ENCODE data around the gene GABRR2.
"Not testable (repeated sequence)": the region's sequence is repeated elsewhere in the genome, so short reads cannot be mapped to it uniquely, and the experiment has no call there.

GABRR2 gene

DNA sequence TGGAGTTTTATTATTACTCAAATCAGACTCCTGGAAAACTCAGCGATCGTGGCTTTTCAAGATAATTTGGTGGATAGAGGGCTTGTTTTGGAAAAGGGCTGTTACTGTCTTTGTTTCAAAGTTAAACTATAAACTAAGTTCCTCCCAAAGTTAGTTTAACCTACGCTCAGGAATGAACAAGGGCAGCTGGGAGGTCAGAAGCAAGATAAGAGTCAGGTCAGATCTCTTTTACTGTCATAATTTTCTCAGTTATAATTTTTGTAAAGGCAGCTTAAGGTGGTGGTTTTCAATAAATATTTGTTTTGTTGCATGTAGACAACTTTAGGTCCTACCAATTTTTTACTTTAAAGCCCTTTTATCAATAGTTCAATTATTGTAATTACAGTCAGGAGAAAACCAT, 9.2 kb upstream of the GABRR2 start:
- DNase-seq (ENCODE audit: low read depth in 2 of 2): no peak

DNA sequence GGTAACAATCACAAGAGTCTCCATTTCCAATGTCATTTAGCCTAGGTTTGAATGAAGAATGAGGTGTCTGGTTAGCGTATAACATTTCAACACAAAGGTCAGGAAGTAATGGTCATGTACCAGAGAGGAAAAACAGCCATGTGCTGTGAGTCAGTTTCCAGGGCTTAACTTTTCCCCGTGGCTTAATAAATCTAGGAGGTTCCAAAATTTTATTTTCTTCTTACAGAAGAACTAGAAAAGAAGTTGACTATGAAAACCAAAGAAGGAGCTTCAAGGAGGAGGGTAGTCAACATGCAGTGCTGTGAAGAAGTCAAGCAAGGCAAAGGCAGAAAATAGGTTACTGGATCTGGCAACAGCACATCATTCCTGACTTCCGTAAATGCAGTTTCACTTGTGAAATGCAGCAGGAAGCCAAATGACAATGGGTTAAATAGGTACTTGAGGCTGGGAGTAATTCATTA, 8.4 kb upstream of the GABRR2 start:
- no peak for DNase-seq (ENCODE audit: low read depth in 2 of 2)

DNA sequence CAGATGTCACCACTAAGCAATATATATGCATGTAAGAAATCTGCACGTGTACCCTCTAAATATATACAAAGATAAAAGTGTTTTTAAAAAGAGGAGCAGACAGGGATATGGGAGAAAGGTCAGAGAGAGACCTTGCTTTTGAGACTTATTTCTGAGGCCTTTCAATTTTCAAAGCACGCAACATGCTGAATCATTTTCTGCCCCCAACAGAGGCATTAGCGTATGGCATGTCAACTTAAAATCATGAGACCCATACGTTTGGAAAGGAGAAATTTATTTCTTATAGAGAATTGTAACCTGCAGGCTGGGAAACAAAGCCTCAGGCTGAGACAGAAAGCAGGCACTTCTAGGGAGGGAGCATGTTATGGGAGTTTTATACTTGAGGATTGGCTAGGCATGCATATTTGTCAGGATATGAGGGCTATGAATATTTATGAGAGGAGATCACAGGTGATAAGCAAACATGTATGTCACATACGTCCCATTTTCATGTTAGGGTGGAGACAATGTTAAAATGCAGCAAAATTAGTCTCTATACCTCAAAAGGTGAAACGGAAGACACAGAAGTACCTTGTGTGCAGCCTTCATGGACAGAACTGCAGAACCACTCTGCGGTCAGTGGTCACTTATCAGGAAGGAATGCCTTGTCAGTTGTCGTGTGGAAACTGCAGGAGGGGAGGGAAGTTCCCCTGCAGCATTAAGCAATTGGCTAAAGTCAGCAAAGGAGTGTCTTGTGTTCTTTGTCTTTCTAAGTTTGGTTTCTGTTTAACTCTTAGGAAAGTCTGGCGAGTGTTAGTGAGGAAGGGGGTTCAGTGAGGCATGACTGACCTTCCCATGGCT, 6.3 kb upstream of the GABRR2 start:
- no peak for DNase-seq (ENCODE audit: low read depth in 2 of 2)

DNA sequence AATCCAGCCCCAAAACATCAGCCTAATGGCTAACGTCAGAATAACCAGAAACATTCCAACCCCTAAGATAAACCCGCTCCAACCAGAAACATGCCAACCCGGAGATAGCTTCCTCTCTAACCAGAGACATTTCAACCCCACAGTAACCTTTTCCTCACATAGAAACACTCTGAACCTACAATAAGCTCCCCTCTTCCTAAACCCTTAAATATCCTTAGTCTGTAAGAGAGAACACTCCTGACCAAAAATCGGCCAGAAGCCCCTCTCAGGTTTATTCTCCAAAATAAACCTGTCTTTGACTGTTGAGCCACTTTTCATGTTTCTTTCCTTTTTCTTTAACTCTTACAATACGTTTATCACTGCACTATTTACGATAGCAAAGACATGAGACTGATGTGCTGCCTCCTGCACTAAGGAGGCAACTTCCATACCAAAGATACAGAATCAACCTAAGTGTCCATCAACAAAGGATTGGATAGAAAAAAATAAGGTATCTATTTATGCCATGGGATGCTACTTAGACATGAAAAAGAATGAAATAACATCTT, 5.0 kb upstream of the GABRR2 start:
- DNase-seq (ENCODE audit: low read depth in 2 of 2): no peak

DNA sequence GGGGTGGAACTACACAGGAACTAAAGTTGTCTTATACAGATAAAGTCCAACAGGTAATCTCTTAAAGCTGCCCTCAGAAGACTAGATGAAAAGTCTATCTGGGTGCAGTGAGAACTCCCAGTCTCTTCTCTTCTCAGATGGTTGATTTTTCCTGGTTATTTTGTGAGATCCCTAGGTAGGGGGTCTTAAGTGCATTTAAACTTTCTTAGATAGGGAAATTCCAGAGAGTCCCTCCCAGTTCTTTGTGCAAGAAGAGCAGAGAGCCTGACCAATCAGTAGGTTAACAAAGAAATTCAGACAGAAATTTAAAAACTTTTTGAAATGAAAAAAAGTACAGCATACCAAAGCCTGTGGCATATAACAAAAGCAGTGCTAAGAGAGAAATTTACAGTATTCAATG, 2.0 kb upstream of the GABRR2 start:
- DNase-seq (ENCODE audit: low read depth in 2 of 2): no peak

DNA sequence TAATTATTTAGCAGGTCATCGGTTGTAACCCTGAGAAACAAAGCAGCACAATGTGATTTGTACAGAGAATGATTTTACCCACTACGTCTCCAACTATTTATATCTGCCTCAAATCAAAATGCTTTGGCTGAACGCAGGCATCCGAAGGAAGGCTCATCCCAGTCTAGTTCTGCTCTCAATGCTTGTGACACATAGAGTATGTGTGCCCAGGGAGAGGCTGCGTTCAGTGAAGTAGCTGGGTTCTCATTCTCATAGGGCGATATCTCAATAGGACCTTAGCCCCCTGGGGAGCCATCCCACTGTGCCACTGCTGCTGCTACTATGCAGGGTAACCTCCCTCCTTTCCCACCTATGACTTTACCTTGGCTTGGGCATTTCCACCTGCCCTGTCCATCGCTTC, 407 bp downstream of the GABRR2 start:
- DNase-seq (ENCODE audit: low read depth in 2 of 2): no peak

DNA sequence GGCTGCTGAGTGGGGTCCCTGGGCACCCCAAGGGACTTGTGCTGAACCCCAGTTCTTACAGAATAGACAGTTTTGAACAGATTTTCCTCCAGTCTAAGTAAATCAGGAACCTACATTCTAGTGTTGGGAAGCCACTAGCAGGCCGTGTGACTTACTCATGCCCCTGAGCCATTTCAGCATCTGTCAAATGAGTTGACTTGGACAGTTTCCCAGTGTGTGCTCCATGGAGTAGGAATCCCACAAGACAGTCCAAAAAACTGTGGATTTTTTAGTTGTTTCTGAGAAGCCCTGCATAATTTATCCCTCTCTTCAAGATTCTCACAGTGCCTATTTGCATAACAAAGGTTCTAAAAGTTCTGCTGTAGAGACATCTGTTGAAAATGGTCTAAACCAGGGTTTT, 2.1 kb downstream of the GABRR2 start:
- DNase-seq (ENCODE audit: low read depth in 2 of 2): no peak

DNA sequence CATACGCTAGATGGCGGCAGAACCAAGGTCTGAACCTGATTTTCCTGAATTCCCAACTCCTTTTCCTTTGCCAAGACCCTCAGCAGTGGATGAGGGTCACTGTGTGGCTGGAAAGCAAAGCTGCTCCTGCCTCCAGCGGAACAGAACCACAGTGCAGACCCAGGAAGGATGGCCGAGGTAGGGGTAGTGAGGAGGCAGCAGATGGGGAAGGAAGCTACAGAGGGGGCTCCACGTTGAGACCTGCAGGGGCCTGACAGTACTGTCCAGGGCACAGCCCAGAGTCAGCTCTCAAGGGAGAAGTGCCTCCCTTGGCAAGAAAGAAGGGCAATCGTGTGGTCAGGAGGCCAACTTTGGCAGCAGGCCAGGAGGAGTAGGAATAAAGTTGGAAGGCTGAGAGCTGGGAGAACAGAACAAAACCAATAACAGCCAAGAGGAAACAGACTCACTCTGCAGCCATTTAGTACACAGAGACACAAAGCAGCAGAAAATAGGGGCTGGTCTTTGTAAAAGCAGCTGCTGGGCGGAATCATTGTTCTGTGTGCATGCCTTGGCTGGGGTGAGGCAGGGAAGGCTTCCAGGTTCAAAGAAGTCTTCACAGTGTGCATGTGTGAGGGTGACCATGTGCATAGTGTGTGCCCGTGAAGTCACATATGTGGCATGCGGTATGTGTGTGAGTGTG, 3.1 kb downstream of the GABRR2 start:
- DNase-seq (ENCODE audit: low read depth in 2 of 2): no peak

DNA sequence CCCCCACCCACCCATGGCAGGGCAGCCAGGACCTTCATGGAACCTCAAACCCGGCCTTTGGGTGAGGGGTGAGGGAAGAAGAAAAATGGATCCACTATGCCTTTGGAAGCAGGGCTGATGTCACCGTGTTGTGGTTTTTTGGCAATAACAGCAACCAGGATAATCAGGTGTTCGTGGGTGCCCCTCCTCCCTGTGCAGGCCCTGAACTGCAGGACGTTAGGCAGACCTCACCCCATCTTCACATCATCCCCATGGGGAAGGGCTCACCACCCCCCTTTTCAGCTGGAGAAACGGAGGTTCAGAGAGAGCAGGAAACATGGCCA, 3.6 kb downstream of the GABRR2 start:
- no peak for DNase-seq (ENCODE audit: low read depth in 2 of 2)

DNA sequence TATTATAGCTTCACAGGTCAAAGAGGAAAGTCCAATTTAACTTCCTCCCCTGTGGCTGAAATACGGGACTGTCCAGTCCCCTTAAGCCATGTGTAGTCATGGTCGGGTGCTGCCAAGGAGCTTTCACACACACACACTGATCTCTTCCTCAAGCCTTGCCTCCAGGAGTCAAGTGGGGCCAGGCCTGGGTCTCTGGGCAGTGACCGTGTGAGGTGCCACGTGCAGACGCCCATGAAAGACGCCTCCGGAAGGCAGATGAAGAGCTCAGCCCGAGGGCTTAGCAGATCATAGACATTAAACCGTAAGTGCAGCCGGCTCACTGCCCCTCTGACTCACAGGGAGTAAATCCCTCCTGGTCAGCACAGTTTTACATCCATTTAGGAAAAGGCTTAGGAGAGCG, 4.2 kb downstream of the GABRR2 start:
- DNase-seq (ENCODE audit: low read depth in 2 of 2): no peak

DNA sequence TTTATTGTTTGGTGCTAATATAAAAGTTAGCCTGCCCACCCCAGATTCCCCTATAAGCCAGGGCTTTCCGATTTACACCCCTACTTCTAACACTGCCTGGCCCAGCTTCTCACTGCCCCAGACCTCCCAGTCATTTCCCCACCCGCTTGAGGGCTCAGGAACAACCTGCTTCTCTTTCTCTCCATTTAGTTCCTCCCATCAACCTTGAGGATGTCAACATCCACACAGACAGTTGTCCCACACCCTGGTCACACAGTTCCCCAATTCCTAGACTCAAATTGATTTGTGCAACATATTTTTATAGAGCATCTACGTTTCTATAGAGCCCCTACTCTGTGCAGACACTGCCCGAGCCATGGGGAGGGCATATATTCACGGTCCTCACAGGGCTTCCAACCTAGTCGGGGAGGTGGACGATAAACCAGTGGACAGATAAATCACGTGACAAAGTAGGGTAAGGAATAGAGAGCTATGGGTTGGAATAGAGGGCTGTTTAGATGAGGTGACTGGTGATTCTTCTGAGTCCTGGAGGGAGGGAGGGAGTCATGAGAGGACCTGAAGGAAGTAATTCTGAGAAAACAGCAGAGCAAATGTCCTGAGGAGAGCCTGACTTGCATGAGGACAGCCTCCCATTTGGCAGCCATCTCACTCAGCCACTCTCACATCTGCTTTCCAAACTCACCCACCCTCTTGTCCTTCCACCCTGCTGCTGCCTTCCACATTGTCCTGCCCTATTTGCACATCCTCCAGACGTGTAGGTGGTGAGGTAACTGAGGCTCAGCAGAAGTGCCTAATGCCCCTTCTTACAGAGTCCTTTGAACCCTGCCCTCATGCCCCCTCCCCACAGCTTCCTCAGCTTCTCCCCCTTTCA, 6.3 kb downstream of the GABRR2 start:
- no peak for DNase-seq (ENCODE audit: low read depth in 2 of 2)

DNA sequence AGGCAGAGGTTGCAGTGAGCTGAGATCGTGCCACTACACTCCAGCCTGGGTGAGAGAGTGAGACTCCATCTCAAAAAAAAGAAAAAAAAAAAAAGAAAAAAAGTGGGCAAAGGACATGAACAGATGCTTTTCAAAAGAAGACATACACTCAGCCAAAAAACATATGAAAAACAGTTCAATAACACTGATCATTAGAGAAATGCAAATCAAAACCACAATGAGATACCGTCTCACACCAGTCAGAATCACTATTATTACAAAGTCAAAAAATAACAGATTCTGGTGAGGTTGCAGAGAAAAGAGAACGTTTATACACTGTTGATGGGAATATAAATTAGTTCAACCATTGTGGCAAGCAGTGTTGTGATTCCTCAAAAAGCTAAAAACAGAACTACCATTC, 10.6 kb downstream of the GABRR2 start:
- not testable (repeated sequence) for DNase-seq (ENCODE audit: low read depth in 2 of 2)

DNA sequence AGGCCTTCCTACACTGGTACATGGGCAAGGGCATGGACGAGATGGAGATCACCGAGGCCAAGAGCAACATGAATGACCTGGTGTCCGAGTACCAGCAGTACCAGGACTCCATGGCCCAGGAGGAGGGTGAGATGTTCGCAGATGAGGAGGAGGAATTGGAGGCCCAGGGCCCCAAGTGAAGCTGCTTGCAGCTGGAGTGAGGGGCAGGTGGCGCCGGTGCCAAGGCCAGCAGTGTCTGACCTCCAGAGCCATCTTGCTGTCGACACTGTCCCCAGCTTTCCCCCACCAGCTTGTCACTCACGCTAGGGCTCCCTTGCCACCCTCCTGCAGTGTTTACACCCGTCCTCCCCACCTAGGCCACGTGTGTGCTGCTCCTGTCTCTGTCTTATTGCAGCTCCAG, 12.2 kb downstream of the GABRR2 start:
- no peak for DNase-seq (ENCODE audit: low read depth in 2 of 2)

DNA sequence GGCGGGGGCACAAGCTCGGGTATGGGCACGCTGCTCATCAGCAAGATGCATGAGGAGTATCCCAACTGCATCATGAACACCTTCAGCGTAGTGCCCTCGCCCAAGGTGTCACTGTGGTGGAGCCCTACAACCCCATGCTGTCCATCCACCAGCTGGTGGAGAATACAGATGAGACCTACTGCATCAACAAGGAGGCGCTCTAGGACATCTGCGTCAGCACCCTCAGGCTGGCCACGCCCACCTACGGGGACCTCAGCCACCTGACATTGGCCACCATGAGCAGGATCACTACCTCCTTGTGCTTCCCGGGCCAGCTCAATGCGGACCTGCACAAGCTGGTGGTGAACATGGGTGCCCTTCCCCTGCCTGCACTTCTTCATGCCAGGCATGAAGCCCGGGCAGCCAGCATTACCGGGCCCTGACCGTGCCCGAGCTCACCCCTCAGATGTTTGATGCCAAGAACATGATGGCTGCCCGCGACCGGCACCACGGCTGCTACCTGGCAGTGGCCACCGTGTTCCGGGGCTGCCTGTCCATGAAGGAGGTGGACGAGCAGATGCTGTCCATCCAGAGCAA, 12.8 kb downstream of the GABRR2 start:
- DNase-seq (ENCODE audit: low read depth in 2 of 2): no peak

DNA sequence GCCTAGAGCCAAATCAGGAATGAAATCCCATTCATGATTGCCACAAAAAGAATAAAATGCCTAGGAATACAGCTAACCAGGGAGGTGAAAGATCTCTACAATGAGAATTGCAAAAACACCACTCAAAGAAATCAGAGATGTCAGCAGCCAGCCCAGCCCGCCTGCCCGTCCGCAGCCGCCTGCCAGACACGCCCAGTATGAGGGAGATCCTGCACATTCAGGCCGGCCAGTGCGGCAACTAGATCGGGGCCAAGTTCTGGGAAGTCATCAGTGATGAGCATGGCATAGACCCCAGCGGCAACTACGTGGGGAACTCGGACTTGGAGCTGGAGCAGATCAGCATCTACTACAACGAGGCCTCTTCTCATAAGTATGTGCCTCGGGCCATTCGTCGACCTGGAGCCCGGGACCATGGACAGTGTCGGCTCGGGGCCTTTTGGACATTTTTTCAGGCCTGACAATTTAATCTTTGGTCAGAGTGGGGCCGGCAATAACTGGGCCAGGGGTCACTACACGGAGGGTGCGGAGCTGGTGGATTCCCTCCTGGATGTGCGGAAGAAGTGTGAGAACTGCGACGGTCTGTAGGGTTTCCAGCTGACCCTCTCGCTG, 13.4 kb downstream of the GABRR2 start:
- DNase-seq (ENCODE audit: low read depth in 2 of 2): no peak

DNA sequence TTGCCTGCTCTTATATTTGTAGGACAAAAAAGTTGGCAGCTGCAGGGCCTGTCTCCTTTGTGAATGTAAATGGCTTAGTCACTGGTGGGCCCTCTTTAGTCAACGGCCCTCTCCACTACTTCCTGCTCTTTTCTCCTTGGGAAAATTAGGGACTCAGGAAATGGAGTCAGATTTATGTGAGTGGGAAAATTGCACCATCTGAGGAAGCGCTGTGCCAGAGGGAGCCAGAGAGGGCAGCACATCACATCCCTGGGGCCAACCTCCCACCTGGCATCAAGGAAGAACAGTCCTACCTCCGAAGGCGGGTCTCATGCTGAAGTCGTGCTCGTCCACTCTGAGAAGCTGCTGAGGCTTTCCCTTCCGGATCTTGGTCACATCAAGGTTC, 15.6 kb downstream of the GABRR2 start:
- DNase-seq (ENCODE audit: low read depth in 2 of 2): no peak

DNA sequence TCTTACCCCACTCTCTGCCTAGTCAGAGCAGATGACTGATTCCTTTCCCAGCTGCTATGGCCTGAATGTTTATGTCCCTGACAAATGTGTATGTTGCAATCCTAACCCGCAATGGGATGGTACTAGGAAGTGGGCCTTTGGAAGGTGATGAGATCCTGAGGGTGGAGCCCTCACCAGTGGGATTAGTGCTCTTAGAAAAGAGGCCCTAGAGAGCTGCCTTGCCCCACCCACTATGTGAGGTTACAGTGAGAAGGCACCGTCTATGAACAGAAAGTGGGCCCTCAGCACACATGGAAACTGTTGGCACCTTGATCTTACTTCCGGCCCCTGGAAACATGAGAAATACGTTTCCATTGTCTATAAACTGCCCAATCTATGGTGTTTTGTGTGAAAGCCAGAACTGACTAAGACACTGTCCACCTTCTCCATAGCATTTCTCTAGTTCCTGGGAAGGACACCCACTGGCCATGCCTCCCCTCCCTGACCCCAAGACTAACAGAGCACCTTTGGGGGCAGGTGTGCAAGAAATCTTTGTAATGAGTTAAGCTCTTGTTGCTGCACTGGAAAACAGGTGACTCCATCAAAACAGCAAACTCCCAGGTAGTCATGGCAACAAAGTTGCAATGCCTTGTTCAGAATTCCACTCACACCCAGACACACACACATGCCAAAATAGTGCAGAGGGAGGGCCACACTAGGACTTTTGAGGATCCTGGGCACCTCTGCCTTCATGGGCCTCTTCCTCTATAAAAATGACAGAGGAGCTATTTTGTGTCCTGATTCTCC, 16.2 kb downstream of the GABRR2 start:
- DNase-seq (ENCODE audit: low read depth in 2 of 2): peak in 1 of 2 donors; percentile 11

DNA sequence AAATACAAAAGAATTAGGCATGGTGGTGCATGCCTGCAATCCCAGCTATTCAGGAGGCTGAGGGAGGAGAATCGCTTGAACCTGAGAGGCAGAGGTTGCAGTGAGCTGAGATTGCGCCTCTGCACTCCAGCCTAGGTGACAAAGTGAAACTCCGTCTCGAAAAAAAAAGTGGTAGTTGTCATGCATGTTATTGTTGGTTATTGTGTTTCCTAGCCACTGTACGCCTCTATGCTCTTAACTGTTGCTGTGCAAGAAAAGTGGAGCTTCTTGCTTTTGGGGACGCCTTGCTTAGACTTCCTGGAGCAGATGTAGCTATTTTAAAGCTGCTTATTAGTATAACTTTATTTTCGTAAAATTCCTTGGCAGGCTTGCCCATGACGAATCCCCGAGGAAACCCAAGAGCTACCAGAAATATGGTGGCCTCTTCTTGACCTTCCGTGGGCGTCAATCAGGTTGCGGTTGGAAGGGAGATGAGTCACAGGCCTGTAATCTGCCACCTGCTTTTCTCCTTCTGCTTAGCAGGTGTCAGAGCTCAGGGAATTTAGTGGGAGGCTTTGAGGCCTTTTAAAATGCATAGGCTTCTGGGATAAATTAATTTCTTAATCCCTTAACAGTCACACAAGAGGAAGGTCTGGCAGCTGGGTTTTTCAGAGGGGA, 17.3 kb downstream of the GABRR2 start:
- DNase-seq (ENCODE audit: low read depth in 2 of 2): peak; percentile 15

DNA sequence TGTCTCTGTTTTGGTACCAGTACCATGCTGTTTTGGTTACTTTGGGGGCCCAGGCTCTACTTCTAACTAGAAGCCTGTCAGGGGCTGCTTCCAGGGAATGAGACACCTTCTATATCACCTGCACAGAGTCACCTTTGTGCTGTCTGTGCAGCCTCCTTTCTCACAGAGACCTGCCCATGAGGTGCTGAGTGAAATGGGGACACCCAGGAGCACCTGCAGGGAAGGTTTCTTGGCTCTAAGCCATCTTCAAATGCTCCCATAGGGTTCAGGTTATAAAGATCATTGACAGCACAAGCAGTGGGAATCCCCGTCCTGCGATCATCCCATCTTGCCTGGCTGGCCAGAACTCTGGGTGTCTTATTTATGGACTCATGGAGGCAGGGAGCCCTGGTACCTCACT, 19.1 kb downstream of the GABRR2 start:
- DNase-seq (ENCODE audit: low read depth in 2 of 2): no peak

DNA sequence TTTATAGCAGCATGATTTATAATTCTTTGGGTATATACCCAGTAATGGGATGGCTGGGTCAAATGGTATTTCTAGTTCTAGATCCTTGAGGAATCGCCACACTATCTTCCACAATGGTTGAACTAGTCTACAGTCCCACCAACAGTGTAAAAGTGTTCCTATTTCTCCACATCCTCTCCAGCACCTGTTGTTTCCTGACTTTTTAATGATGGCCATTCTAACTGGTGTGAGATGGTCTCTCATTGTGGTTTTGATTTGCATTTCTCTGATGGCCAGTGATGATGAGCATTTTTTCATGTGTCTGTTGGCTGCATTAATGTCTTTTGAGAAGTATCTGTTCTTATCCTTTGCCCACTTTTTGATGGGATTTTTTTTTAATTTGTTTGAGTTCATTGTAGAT, 20.0 kb downstream of the GABRR2 start:
- not testable (repeated sequence) for DNase-seq (ENCODE audit: low read depth in 2 of 2)

All from stimulated activated CD8-positive, alpha-beta memory T cell treated with anti-CD3 and anti-CD28 coated beads, Interleukin-7, amount 100 ng/mL, for 1 hour (primary cell).